Right lobe of liver (tissue), 4 donors: ENCODE results near the gene YJU2.

Experiments used
- POLR2A ChIP-seq: fragments of 450-650 bp; IDR thresholded peaks from one replicate; pipeline ENCODE4 v1.6.1; 2017; ENCODE audit warnings: antibody characterized with exemption, mild to moderate bottlenecking
- TF ChIP-seq, protein P1 (sequence below), 4 donors: fragments of 200-600 bp in 3 of 4; fragments of 450-650 bp in 1 of 4; IDR thresholded peaks; one replicate each; pipeline versions ENCODE4 v1.5.1 to v1.8.0; 2016 to 2022; ENCODE audit warnings: antibody characterized with exemption in 4 of 4, mild to moderate bottlenecking in 2 of 4
- donor health status: DM: no; HTN: no; CAD: no.
- donor health status: DM: no; HTN: no; CAD: no.
- donor health status: DM: no; HTN: yes; CAD: no.

DNA sequence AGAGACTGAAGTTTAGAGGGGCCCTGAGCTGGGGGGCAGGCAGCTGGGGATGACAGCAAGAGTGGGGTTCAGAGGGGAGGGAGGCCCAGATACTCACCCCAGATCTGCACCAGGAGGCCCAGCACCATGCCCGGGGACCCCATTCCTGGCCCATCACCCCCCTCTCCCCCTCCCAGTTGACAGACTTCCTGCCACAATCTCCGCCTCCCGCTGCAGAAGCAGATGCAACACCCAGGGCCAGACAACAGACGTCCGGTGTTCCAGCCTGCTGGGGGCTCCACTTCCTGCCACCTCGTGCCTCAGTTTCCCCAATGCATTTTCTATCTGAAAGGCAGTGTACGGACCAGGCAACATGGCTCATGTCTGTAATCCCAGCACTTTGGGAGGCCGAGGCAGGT is 55.4 kb downstream of the YJU2 start, which contains the start of gene TMIGD2:
- TF ChIP-seq, protein P1, sequence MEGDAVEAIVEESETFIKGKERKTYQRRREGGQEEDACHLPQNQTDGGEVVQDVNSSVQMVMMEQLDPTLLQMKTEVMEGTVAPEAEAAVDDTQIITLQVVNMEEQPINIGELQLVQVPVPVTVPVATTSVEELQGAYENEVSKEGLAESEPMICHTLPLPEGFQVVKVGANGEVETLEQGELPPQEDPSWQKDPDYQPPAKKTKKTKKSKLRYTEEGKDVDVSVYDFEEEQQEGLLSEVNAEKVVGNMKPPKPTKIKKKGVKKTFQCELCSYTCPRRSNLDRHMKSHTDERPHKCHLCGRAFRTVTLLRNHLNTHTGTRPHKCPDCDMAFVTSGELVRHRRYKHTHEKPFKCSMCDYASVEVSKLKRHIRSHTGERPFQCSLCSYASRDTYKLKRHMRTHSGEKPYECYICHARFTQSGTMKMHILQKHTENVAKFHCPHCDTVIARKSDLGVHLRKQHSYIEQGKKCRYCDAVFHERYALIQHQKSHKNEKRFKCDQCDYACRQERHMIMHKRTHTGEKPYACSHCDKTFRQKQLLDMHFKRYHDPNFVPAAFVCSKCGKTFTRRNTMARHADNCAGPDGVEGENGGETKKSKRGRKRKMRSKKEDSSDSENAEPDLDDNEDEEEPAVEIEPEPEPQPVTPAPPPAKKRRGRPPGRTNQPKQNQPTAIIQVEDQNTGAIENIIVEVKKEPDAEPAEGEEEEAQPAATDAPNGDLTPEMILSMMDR (IDR thresholded peaks at IDR 0.05) = no peak
- TF ChIP-seq POLR2A = no peak
